NK-92 treated with Interleukin-12 subunit alpha and Interleukin-12 subunit beta, amount 100 ng/mL, for 24 hours (cell line): ENCODE measurements around the gene FTL.
A peak's percentile ranks its signal among the peaks of the same experiment; 100 is the strongest.
"Not testable (repeated sequence)": the region's sequence is repeated elsewhere in the genome, so short reads cannot be mapped to it uniquely, and the experiment has no call there.

Source experiments
- DNase-seq: peaks from one replicate; lab custom pipeline; 2025; lab: John Stamatoyannopoulos, UW

FTL gene

GRCh38 chr19:48965040-48965805 lies at the start of gene FTL:
Gene FTL, plus strand, starts transcription at chr19:48965309. Its CDS starts 199 bp downstream, at chr19:48965508.
- DNase-seq = peak; percentile 96

- no peak for DNase-seq
Observed at GRCh38 chr19:48915757-48916156, 49.4 kb upstream of the FTL start.

GRCh38 chr19:48918071-48918470 lies 47.0 kb upstream of the FTL start:
- DNase-seq = no peak

GRCh38 chr19:48918801-48919247 lies 46.3 kb upstream of the FTL start:
- no peak for DNase-seq

- not testable (repeated sequence) for DNase-seq
Observed at GRCh38 chr19:48919271-48919670, 45.8 kb upstream of the FTL start.

GRCh38 chr19:48920949-48921348 lies 44.2 kb upstream of the FTL start:
- DNase-seq = no peak

GRCh38 chr19:48921721-48922500 lies 43.2 kb upstream of the FTL start:
- DNase-seq = no peak

- DNase-seq = no peak
Observed at GRCh38 chr19:48922548-48923490, 42.3 kb upstream of the FTL start.

- DNase-seq = no peak
Observed at GRCh38 chr19:48925240-48925843, 39.8 kb upstream of the FTL start.

GRCh38 chr19:48925890-48926289 lies 39.2 kb upstream of the FTL start:
- not testable (repeated sequence) for DNase-seq

- no peak for DNase-seq
Observed at GRCh38 chr19:48926909-48927308, 38.2 kb upstream of the FTL start.

- not testable (repeated sequence) for DNase-seq
Observed at GRCh38 chr19:48927692-48928091, 37.4 kb upstream of the FTL start.

- no peak for DNase-seq
Observed at GRCh38 chr19:48928164-48929025, 36.7 kb upstream of the FTL start.

- no peak for DNase-seq
Observed at GRCh38 chr19:48933382-48933932, 31.7 kb upstream of the FTL start, which contains the start of gene DHDH. Gene DHDH, plus strand, starts transcription at chr19:48933699. Its CDS starts 23 bp downstream, at chr19:48933722.

GRCh38 chr19:48934837-48935236 lies 30.3 kb upstream of the FTL start:
- no peak for DNase-seq

- no peak for DNase-seq
Observed at GRCh38 chr19:48935864-48936263, 29.2 kb upstream of the FTL start.

- DNase-seq = no peak
Observed at GRCh38 chr19:48938256-48938655, 26.9 kb upstream of the FTL start.

GRCh38 chr19:48940902-48941301 lies 24.2 kb upstream of the FTL start:
- DNase-seq = no peak

- no peak for DNase-seq
Observed at GRCh38 chr19:48943081-48943480, 22.0 kb upstream of the FTL start.

- no peak for DNase-seq
Observed at GRCh38 chr19:48945415-48945814, 19.7 kb upstream of the FTL start.
